Measurements from ENCODE around the gene ETV6.

The ETV6 gene

GRCh38 chr12:11693601-11694000, 44.1 kb downstream of the ETV6 start:
- no peak for DNase-seq (ENCODE audit: low read depth in 2 of 3, low spot score in 2 of 3)

DNA sequence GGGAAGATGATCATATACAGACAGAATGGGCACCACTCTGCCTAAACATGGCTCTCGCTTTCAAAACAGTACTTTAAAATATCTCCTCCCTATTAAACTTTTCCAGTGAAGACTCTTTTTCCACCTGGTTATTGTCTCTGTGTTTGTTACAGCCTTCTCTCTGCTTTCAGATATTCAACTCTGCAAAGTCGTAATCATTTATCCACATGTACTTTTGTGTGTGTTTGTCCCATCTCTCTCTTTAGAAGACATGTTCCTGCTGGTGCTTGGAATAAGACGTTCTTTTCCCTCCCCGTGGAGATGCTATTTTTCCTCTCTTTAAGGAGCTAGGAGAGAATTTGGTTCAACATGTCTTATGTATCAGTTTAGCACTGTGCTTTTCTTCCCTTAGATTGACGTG, 45.1 kb downstream of the ETV6 start:
- DNase-seq (ENCODE audit: low read depth in 2 of 3, low spot score in 2 of 3), result no peak

DNA sequence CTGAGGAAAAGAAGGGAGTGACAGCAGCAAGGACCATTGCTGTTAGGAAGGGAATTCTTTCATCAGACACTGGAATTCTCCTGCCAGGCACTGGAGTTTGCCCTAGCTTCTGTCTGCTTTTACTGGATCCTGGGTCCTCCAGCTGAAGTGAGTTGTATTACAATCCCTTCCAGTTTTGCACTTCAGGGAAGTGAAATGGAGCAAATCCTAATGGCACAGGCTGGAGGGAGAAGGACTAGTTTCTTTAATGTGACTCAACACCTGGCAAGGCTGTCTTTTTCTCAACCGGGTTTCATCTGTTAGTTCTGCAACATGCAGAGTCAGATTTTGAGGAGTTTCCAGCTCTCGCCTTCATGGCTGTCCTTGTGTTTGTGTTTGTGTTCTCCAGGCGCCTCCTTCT, 45.8 kb downstream of the ETV6 start:
- DNase-seq (ENCODE audit: low read depth in 2 of 3, low spot score in 2 of 3), result no peak

- DNase-seq (ENCODE audit: low read depth in 2 of 3, low spot score in 2 of 3), result no peak
Measured at GRCh38 chr12:11696084-11696483, 46.6 kb downstream of the ETV6 start.

GRCh38 chr12:11697131-11697530, 47.7 kb downstream of the ETV6 start:
- DNase-seq (ENCODE audit: low read depth in 2 of 3, low spot score in 2 of 3), result no peak

- no peak for DNase-seq (ENCODE audit: low read depth in 2 of 3, low spot score in 2 of 3)
Measured at GRCh38 chr12:11697670-11698387, 48.4 kb downstream of the ETV6 start.

- no peak for DNase-seq (ENCODE audit: low read depth in 2 of 3, low spot score in 2 of 3)
Measured at GRCh38 chr12:11698729-11699128, 49.3 kb downstream of the ETV6 start.

DNA sequence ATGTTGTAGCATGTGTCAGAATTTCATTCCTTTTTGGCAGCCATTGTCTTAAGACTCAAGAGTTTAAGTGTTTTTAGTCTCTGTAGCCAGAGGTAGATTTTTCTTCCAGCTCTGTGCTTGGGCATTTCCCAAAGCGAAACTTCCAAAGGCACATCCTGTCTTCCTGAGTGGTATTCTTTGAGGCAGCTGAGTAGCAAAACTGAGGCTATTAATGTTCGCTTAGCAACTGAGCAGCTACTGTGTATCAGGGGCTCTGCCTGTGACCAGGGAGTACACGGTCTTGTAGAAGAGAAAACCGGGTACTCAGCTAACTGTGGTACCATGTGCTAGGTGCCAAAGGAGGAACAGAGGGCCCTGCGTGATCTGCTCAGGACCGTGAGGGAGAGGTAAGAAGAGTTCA, 52.0 kb downstream of the ETV6 start:
- DNase-seq (ENCODE audit: low read depth in 2 of 3, low spot score in 2 of 3), result no peak

DNA sequence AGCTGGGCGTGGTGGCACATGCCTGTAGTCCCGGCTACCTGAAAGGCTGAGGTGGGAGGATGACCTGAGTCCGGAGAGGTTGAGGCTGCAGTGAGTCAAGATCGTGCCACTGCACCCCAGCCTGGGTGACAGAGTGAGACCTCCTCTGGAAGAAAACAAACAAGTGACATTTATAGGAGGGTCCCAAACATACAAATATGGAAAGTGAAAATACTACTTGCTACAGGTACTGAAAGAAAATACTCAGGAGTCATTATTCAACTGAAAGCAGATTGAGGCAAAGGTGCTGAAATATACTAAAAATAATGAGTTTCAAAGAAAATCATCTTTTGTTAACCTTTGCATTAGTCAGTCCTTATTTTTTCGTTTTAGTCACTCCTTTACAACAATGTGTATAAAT, 53.5 kb downstream of the ETV6 start:
- DNase-seq (ENCODE audit: low read depth in 2 of 3, low spot score in 2 of 3), result no peak

GRCh38 chr12:11703378-11703777, 53.9 kb downstream of the ETV6 start:
- no peak for DNase-seq (ENCODE audit: low read depth in 2 of 3, low spot score in 2 of 3)

GRCh38 chr12:11704089-11704488, 54.6 kb downstream of the ETV6 start:
- no peak for DNase-seq (ENCODE audit: low read depth in 2 of 3, low spot score in 2 of 3)

DNA sequence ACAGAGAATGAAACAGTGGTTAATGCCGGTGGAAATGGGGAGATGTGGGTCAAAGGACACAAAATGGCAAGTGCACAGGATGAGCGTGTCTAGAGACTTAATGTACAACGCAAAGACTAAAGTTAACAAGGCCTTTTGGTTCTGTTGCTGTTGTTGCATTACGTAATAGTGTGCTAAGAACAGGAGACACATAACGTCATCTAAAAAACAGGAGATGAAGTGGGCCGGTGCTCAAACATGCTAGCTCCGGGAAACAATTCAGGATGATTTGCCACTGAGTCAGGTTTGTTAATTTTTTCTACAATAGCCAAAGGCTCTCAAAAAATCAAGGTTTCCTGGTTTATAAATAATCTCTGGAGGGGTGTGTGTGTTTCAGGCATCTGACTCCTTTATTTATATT, 55.5 kb downstream of the ETV6 start:
- DNase-seq (ENCODE audit: low read depth in 2 of 3, low spot score in 2 of 3), result no peak

- DNase-seq (ENCODE audit: low read depth in 2 of 3, low spot score in 2 of 3), result no peak
Measured at GRCh38 chr12:11706509-11707379, 57.3 kb downstream of the ETV6 start.

DNA sequence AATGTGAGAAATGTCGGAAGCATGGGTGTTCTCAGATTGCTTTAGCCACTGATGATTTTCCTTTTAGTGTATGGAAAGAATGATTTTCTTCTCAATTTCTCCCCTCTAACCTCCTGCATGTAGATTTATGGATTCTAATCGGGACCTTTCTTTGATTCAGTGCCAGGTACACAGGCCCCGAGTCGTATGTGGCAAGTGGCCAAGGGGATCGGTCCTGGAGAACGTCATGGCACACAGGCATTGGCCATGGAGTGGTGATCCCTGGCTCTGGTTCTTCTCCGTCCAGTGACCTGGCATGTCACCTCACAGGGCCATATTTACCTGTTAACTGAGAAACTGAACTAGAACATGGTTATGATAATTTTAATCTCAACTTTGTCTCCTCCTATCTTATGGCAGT, 58.1 kb downstream of the ETV6 start:
- no peak for DNase-seq (ENCODE audit: low read depth in 2 of 3, low spot score in 2 of 3)

DNA sequence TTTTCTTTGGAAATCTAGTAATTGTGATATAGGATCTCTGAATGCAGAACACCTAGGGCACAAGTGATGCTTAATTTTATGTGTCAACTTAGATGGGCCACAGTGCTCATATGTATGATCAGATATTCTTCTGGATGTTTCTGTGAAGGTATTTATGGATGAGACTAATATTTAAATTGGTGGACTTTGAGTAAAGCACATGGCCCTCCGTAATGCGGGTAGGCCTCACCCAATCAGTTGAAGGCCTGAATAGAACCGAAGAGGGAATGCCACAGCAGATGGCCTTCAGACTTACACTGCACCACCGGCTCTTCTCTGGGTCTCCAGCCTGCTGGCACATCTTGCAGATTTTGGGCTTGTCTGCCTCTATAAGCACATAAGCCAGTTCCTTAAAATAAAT, 60.0 kb downstream of the ETV6 start:
- no peak for DNase-seq (ENCODE audit: low read depth in 2 of 3, low spot score in 2 of 3)

GRCh38 chr12:11710431-11710830, 61.0 kb downstream of the ETV6 start:
- no peak for DNase-seq (ENCODE audit: low read depth in 2 of 3, low spot score in 2 of 3)

DNA sequence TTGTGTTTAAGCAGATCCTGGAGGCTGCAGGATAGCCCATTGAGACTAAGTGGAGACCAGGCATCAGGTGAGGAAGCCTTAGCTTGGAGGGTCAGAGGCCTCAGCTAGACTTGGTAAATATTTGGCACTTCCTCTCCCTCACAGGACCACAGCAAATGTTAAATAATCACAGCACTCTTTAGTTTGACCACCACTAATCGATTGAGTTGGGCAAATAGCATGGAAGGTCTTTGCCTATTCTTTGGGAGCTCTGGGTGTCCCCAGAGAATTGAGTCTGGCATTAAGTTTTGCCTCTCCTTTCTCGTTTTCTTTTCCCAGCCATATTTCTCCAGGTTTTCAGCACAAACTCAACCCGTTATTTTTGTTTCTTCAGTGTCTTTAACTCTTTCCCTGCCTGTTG, 61.4 kb downstream of the ETV6 start:
- no peak for DNase-seq (ENCODE audit: low read depth in 2 of 3, low spot score in 2 of 3)

DNA sequence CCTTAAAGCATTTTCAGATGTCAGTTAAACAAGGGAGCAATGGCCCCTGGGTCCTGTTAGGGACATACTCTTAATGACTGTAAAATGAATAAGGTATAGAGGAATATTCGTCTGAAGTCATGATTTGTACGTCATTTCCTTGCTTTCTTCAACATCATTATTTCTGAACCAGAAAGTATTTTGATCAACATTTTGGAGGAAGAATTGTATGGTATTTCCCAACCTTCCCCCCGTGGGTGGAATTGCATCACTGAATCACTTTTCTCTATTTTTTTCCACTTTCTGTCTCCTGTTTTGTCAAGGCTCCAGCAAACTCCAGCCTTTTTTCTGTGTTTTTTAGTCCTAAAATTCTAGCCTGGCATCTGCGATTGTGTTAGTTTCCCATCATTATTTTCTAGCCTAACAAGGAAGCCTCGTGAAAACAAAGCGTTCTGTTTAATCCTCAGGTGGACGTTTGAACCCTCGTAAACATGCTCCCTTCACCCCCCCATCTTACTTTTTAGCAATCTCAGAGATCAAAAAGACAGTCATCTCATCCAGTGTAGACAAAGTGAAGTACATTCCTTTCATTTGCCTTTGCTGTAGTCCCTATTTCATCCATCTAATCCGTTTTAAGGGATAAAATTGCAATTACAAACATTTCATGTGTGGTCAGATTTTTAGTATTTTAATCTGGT, 62.3 kb downstream of the ETV6 start:
- DNase-seq (ENCODE audit: low read depth in 2 of 3, low spot score in 2 of 3), result no peak

DNA sequence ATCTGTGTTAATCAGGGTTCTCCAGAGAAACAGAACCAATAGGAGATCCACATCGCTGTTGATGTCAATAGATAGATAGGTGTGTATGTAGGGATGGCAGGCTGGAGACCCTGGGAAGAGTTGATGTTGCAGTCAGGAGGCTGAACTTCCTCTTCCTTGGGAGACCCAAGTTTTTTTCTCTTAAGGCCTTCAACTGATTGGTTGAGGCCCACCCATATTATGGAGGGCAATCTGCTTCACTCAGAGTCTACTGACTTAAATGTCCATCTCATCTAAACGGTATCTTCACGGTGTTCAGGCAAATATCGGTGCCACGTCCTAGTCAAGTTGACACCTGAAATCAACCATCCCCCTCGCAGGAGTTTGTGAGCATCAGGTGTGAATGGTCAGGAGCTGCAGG, 63.0 kb downstream of the ETV6 start:
- DNase-seq (ENCODE audit: low read depth in 2 of 3, low spot score in 2 of 3), result no peak

GRCh38 chr12:11713202-11713601, 63.7 kb downstream of the ETV6 start:
- DNase-seq (ENCODE audit: low read depth in 2 of 3, low spot score in 2 of 3), result no peak

- DNase-seq (ENCODE audit: low read depth in 2 of 3, low spot score in 2 of 3), result no peak
Measured at GRCh38 chr12:11714626-11715025, 65.2 kb downstream of the ETV6 start.

GRCh38 chr12:11715621-11716020, 66.1 kb downstream of the ETV6 start:
- DNase-seq (ENCODE audit: low read depth in 2 of 3, low spot score in 2 of 3), result no peak
